GM12801 (cell line): ENCODE data around the gene GLB1L.

Experiments used
- CTCF ChIP-seq: IDR thresholded peaks from one replicate; pipeline ENCODE4 v1.5.1; 2011; ENCODE audit warnings: control low read depth; ENCODE audit not compliant: insufficient read length; ENCODE audit errors: extremely low read depth

The GLB1L gene

GRCh38 chr2:219215871-219216534 is 29.2 kb downstream of the GLB1L start:
- TF ChIP-seq CTCF: no peak

- TF ChIP-seq CTCF: no peak
Observed at GRCh38 chr2:219214786-219215185, 30.5 kb downstream of the GLB1L start.

GRCh38 chr2:219214141-219214540 is 31.1 kb downstream of the GLB1L start:
- TF ChIP-seq CTCF: no peak

- no peak for TF ChIP-seq CTCF
Observed at GRCh38 chr2:219213486-219214071, 31.7 kb downstream of the GLB1L start.

- no peak for TF ChIP-seq CTCF
Observed at GRCh38 chr2:219213026-219213415, 32.2 kb downstream of the GLB1L start.

GRCh38 chr2:219210886-219211362 is 34.3 kb downstream of the GLB1L start:
- no peak for TF ChIP-seq CTCF

GRCh38 chr2:219210196-219210885 is 34.9 kb downstream of the GLB1L start:
- TF ChIP-seq CTCF: no peak
